GM13976 (cell line): ENCODE measurements around the gene SMC6.

ENCODE experiments used
- DNase-seq: peaks from one replicate; pipeline ENCODE4 v3.0.0; 2012; ENCODE audit warnings: low spot score
- in situ Hi-C: fragments of 300-500 bp; cut with MboI; formaldehyde crosslinking; loops from one replicate; pipeline ENCODE4 v1.12.0; 2022; ENCODE audit warnings: low sequenced_read_pairs, mixed read lengths, inconsistent platforms; ENCODE audit not compliant: unreplicated experiment
- TF ChIP-seq, protein P1 (sequence below): IDR thresholded peaks from 2 replicates; pipeline ENCODE4 v1.5.1; 2012; ENCODE audit warnings: borderline replicate concordance, mild to moderate bottlenecking; ENCODE audit not compliant: insufficient read depth; ENCODE audit errors: extremely low read depth, missing control alignments, control extremely low read depth

SMC6 gene

DNA sequence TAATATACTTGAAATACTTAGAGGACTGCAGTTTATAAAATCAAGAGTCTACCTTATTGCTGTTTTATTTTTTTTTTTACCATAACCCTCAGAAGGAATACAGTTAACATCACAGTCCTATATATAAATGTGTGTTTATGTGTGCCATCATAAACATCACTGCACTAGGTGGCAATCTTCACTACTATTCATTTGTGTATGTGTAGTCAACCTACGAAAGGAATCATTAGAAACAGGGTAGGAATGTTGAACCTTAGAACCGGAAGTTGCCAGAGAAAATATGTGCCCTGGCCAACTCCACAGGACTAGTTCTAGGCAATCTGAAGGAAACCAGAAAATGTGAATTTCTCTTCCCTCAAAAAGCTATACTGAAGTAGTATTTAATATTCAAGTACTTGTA, 3.7 kb upstream of the SMC6 start:
- TF ChIP-seq, protein P1, sequence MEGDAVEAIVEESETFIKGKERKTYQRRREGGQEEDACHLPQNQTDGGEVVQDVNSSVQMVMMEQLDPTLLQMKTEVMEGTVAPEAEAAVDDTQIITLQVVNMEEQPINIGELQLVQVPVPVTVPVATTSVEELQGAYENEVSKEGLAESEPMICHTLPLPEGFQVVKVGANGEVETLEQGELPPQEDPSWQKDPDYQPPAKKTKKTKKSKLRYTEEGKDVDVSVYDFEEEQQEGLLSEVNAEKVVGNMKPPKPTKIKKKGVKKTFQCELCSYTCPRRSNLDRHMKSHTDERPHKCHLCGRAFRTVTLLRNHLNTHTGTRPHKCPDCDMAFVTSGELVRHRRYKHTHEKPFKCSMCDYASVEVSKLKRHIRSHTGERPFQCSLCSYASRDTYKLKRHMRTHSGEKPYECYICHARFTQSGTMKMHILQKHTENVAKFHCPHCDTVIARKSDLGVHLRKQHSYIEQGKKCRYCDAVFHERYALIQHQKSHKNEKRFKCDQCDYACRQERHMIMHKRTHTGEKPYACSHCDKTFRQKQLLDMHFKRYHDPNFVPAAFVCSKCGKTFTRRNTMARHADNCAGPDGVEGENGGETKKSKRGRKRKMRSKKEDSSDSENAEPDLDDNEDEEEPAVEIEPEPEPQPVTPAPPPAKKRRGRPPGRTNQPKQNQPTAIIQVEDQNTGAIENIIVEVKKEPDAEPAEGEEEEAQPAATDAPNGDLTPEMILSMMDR, result no peak
- in situ Hi-C loops, result no loop called here
- no peak for DNase-seq

DNA sequence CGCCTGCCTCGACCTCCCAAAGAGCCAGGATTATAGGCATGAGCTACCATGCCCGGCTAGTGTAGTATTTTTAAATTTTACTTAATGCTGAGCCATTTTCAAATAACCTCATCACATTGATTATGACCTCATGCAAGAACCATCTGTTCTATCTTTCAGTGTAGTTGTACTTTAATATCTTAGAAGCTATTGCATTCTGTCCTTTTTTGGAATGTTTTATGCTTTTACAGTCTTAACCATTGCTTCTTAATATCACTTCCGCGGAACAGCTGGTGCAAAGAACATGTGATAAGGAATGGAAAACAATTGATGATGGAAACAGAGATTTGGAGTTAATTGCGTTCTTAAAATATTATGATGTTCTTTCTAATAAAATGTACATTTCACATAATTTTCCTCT, 3.1 kb upstream of the SMC6 start:
- in situ Hi-C loops, result no loop called here
- TF ChIP-seq, protein P1, result no peak
- no peak for DNase-seq

DNA sequence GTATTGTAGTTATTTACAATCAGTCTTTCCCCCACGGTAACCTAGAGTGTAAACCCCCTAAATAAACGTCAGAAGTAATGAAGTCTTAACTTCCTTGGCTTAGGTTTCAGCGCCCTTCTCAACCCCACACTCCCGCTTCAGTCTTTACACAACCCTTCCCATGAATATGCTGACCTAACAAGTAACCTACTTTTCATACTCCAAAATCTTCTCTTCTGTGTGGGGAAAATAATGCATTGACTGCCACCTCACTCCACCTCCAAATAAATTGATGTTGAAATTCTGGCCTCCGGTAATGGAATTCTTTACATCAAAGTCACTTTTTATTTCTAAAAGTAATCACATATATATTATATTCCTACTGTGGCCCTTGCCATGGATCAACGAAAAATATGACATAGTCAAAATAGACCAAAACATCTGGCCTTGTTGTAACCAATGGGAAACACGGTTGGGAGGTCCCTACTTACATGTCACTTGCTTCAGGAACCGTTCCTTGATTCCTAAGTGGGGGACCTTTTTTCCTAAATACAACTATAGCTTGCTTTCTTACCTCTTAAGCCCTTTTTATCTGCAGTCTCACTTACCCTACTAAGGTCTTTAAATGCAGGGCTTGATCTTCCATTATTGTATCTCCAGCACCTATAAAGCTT, 1.3 kb upstream of the SMC6 start:
- DNase-seq, result no peak
- TF ChIP-seq, protein P1, result no peak
- in situ Hi-C loops, result no loop called here

DNA sequence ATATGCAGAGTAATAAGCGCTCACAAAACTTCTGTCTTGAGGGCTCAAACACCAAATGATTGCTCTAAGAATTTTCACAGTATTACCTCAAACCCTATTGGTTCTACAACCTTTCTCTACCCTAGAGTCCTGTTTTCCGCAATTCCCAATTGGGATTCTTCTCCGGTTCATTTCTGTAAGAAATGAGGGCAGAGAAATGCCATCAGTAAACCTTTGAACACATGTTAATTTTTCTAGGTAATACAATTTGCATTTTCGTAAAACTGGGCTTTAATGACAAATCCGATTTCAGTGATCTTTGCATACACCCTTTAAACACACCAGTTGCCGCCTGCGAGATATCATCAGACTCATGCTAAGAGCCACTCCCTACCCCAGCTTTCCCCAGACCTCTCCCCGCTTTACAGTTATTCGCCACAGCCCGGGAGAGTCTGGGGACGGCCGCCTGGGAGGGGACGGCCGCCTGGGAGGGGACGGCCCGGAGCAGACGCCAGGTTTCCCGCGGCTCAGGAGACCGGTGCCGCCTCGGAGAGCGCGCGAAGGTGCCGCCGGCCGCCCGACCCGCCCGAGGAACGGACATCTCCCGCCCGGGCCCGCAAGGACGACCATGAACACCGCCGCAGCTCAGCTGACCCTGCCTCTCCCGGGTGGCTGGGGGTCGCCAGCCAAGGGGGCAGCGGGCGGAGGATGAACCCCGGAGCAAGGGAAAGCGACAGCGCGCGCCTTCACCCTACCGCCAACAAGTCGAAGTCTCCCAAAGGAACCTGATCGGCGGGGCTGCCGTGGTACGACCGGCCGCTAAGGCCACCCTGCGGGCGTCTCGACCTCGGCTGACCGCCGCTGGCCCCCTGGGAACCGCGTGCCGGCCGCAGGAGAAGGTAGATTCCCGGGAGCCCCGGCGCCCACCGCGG, 463 bp downstream of the SMC6 start:
- peak; percentile 56 for DNase-seq
- TF ChIP-seq, protein P1, result no peak
- in situ Hi-C loops, result no loop called here

- TF ChIP-seq, protein P1, result no peak
- in situ Hi-C loops, result no loop called here
- no peak for DNase-seq
Observed at GRCh38 chr2:17752246-17752645, 1.4 kb downstream of the SMC6 start.

DNA sequence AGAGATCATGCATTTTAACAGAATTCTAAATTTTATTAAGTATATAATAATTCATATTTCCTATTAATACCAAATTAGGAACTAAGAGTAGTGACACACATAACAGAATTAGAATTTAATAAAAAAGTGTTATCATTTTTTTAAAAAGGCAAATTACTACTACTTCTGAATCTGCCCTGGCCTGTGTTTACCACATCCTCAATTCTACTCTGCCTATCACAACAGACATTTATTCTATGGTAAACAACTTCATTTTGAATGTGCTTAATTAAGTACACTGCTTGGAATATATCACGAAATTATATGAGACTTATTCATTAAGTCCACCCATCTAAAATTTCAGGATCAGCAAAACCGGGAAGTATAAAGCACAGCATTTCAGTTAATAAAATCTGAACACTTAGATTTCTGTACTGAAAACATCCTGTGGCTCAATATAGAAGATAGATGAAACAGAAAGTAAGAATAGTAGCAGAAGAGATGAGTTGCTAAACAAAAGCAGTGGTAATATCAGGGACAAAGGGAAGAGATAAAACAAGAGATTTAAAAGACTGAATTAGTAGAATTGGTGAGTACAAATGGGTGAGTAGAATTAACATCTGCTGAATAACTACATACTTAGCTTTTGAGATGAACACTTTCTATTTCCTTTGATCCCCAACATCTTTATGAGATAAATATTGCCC, 3.7 kb downstream of the SMC6 start:
- in situ Hi-C loops, result no loop called here
- DNase-seq, result peak; percentile 42
- TF ChIP-seq, protein P1, result no peak
